ENCODE measurements around the gene RAB4A. TPM values are rescaled to one million over a fixed set of nuclear protein-coding genes. Genes with fewer than 3 reads are reported as not detected.
A peak's percentile ranks its signal among the peaks of the same experiment; 100 is the strongest.

The RAB4A gene
- total and polyA plus RNA-seq, 9 of the 15 experiments (the other 6 are each of a cell fraction or from before 2014, with no cell fraction given), result 8.3 to 61.0 (median 26.7) TPM

DNA sequence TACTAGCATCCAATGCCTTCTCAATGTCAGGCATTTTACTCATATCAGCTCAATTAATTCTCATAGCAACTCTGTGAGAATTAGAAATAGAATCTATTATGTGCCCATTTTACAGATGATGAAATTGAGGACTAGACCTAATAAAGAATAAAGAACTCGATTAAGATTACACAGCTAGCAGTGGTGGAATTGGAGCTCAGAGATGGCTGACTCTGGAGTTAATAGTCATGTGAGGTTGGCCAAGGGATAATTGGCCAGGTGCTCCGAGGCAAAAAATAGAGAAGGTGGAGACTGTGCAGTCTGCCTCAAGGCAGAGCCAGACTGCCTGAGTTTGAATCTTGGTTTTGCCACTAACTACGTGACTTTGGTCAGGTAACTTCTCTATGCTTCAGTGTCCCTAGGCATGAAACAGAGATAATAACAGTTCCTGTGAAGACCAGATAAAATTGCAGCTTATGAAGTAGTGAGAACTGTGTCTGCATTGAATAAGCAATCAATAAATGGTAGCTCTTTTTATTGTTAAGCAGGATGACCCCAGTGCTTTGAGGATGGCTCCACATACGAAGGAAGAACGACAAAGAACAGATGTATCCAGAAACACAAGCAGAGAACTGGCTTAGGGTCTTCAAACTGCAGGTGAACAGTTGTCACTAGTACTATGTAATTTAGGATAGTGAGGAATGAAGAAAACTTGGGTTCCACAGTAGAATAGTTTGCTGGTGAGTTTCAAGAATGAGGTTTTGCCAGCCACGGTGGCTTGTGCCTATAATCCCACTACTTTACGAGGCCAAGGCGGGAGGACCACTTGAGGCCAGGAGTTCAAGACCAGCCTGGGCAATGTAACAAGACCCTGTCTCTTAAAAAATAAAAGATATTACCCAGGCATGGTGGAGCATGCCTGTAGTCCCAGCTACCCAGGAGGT, 78.8 kb downstream of the RAB4A start (continued):
- no peak for TF ChIP-seq FOXP1 (CRISPR knock-in tag; IDR thresholded peaks at IDR 0.05)
- no peak for TF ChIP-seq YY1 (IDR thresholded peaks at IDR 0.05; ENCODE audit: borderline replicate concordance in 1 of 3, control insufficient read depth in 1 of 3, extremely low read depth in 1 of 3, insufficient read depth in 3 of 3, insufficient read length in 1 of 3, insufficient replicate concordance in 2 of 3, low read depth in 1 of 3, low read length in 2 of 3)
- TF ChIP-seq ADNP (tag; IDR thresholded peaks at IDR 0.05), result peak; percentile 80
- 0 out of 2 replicates have a peak, but pooled peaks have one; percentile 50 for TF ChIP-seq SMARCA4 (IDR thresholded peaks at IDR 0.05)
- no peak for TF ChIP-seq ELF1 (tag; IDR thresholded peaks at IDR 0.05)
- no peak for TF ChIP-seq GATA2 (CRISPR knock-in tag; IDR thresholded peaks at IDR 0.05)
- TF ChIP-seq BCOR (IDR thresholded peaks at IDR 0.05), result peak; percentile 99
- TF ChIP-seq ZNF668 (CRISPR knock-in tag; IDR thresholded peaks at IDR 0.05), result peak; percentile 42; the same call in 1 of the 2 replicates
- no peak for TF ChIP-seq EP400 (IDR thresholded peaks at IDR 0.05)
- 0 out of 2 replicates have a peak, but pooled peaks have one; percentile 48 for TF ChIP-seq HDGF (IDR thresholded peaks at IDR 0.05)
- no peak for TF ChIP-seq TCF7L2 (IDR thresholded peaks at IDR 0.05; ENCODE audit: low read depth, low read length)
- TF ChIP-seq NCOA1 (IDR thresholded peaks at IDR 0.05; ENCODE audit: low read depth), result no peak
- peak; percentile 7 for TF ChIP-seq NCOA4 (IDR thresholded peaks at IDR 0.05; ENCODE audit: partially characterized antibody)
- TF ChIP-seq HDAC2 (IDR thresholded peaks at IDR 0.05), result peak; percentile 96
- TF ChIP-seq FOS (IDR thresholded peaks at IDR 0.05; ENCODE audit: extremely low read depth, insufficient read length), result no peak
- TF ChIP-seq RAD21 (CRISPR knock-in tag; conservative IDR thresholded peaks at IDR 0.05 in 1 of 2, IDR thresholded peaks at IDR 0.05 in 1 of 2), result 0 out of 4 replicates have a peak, but pooled peaks of 1 of the 2 experiments have one; percentile 4
- 0 out of 2 replicates have a peak, but pooled peaks have one; percentile 6 for TF ChIP-seq ESRRB (CRISPR knock-in tag; IDR thresholded peaks at IDR 0.05; ENCODE audit: borderline replicate concordance)
- TF ChIP-seq CHD4 (IDR thresholded peaks at IDR 0.05; ENCODE audit: insufficient read depth, insufficient replicate concordance, low read depth, low read length, poor library complexity, severe bottlenecking), result peak; percentile 99
- TF ChIP-seq SMARCA5 (IDR thresholded peaks at IDR 0.05), result peak; percentile 78
- TF ChIP-seq, protein P1, sequence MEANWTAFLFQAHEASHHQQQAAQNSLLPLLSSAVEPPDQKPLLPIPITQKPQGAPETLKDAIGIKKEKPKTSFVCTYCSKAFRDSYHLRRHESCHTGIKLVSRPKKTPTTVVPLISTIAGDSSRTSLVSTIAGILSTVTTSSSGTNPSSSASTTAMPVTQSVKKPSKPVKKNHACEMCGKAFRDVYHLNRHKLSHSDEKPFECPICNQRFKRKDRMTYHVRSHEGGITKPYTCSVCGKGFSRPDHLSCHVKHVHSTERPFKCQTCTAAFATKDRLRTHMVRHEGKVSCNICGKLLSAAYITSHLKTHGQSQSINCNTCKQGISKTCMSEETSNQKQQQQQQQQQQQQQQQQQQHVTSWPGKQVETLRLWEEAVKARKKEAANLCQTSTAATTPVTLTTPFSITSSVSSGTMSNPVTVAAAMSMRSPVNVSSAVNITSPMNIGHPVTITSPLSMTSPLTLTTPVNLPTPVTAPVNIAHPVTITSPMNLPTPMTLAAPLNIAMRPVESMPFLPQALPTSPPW (CRISPR knock-in tag; IDR thresholded peaks at IDR 0.05), result no peak
- TF ChIP-seq DPF2 (IDR thresholded peaks at IDR 0.05), result 0 out of 2 replicates have a peak, but pooled peaks have one; percentile 15
- peak; percentile 27; the same call in 1 of the 2 replicates for TF ChIP-seq ARID1B (IDR thresholded peaks at IDR 0.05)
- no peak for TF ChIP-seq PYGO2 (tag; IDR thresholded peaks at IDR 0.05)
- no peak for TF ChIP-seq FOXA3 (CRISPR knock-in tag; conservative IDR thresholded peaks at IDR 0.05 in 1 of 2, IDR thresholded peaks at IDR 0.05 in 1 of 2)
- peak in 1 of 2 experiments; percentile 45; a peak in 1 of 4 replicates for TF ChIP-seq RCOR1 (IDR thresholded peaks at IDR 0.05; ENCODE audit: borderline replicate concordance in 1 of 2, low read depth in 2 of 2, low read length in 2 of 2)
- TF ChIP-seq RBM25 (IDR thresholded peaks at IDR 0.05; ENCODE audit: low read depth, low read length, severe bottlenecking), result peak; percentile 84
- TF ChIP-seq CBFA2T3 (IDR thresholded peaks at IDR 0.05), result peak; percentile 19; the same call in 1 of the 2 replicates
